Type B pancreatic cell (in vitro differentiated cells): ENCODE data around the gene TTC16. TPM values are rescaled to one million over a fixed set of nuclear protein-coding genes. Genes with fewer than 3 reads are reported as not detected.

Experiments
- DNase-seq: peaks from one replicate; pipeline ENCODE4 v3.0.0; 2021; ENCODE audit warnings: mixed read lengths; ENCODE audit not compliant: unreplicated experiment; ENCODE audit errors: extremely low spot score
- H3K27ac Mint-ChIP-seq: 2 replicates; pipeline ENCODE4 v1.8.0; 2021; ENCODE audit warnings: mild to moderate bottlenecking, mixed read lengths
- H3K27me3 Mint-ChIP-seq: 2 replicates; pipeline ENCODE4 v1.8.0; 2021; ENCODE audit warnings: mixed read lengths
- H3K36me3 Mint-ChIP-seq: 2 replicates; pipeline ENCODE4 v1.8.0; 2021; ENCODE audit warnings: mixed read lengths
- H3K4me1 Mint-ChIP-seq: one replicate; pipeline ENCODE4 v1.8.0; 2021; ENCODE audit warnings: mixed read lengths; ENCODE audit not compliant: unreplicated experiment
- H3K4me3 Mint-ChIP-seq: 2 replicates; pipeline ENCODE4 v1.8.0; 2021; ENCODE audit warnings: mild to moderate bottlenecking, mixed read lengths
- H3K9me3 Mint-ChIP-seq: 2 replicates; pipeline ENCODE4 v1.8.0; 2021; ENCODE audit warnings: mixed read lengths
- CTCF ChIP-seq: fragments of 200-600 bp; sonication (generic); conservative IDR thresholded peaks from 2 replicates; pipeline ENCODE4 v1.5.0; 2021; ENCODE audit warnings: antibody characterized with exemption, mild to moderate bottlenecking
- total RNA-seq: library from RNA; stranded (reverse); gene quantifications from 2 replicates; pipeline ENCODE4 v1.2.1, GENCODE V29; 2021; ENCODE audit warnings: low replicate concordance

TTC16 gene
- total RNA-seq, 1 donor from 2014 or later: 0.10 TPM

- DNase-seq: no peak
- Mint-ChIP-seq H3K27ac (peak overlapping the region; percentile 39), H3K9me3 (no peaks in the 10 kb centered on the region), H3K36me3 (no peaks in the 10 kb centered on the region), H3K4me3 (peak overlapping the region; percentile 31), H3K27me3 (peaks cover 3% of the 10 kb centered on the region), H3K4me1 (peaks cover 15% of the 10 kb centered on the region)
- TF ChIP-seq CTCF: no peak
These were observed 4.0 kb upstream of the TTC16 start for GRCh38 chr9:127711831-127712274.

GRCh38 chr9:127712371-127712770 lies 3.5 kb upstream of the TTC16 start:
- Mint-ChIP-seq H3K27me3 (peaks cover 3% of the 10 kb centered on the region), H3K4me1 (peaks cover 13% of the 10 kb centered on the region), H3K36me3 (no peaks in the 10 kb centered on the region), H3K27ac (no peak overlapping the region), H3K4me3 (no peak overlapping the region), H3K9me3 (no peaks in the 10 kb centered on the region)
- no peak for DNase-seq
- TF ChIP-seq CTCF: no peak

- no peaks in the 10 kb centered on the region for H3K9me3 Mint-ChIP-seq
- H3K4me3 Mint-ChIP-seq: no peak overlapping the region
- peaks cover 3% of the 10 kb centered on the region for H3K27me3 Mint-ChIP-seq
- no peak for DNase-seq
- TF ChIP-seq CTCF: no peak
- no peak overlapping the region for H3K27ac Mint-ChIP-seq
- peaks cover 13% of the 10 kb centered on the region for H3K4me1 Mint-ChIP-seq
- no peaks in the 10 kb centered on the region for H3K36me3 Mint-ChIP-seq
These were observed 3.0 kb upstream of the TTC16 start for GRCh38 chr9:127712867-127713266.

GRCh38 chr9:127714020-127714750 lies 1.7 kb upstream of the TTC16 start:
- peaks cover 3% of the 10 kb centered on the region for H3K27me3 Mint-ChIP-seq
- DNase-seq: no peak
- peak overlapping the region; percentile 83 for H3K4me3 Mint-ChIP-seq
- H3K4me1 Mint-ChIP-seq: peaks cover 13% of the 10 kb centered on the region
- no peaks in the 10 kb centered on the region for H3K9me3 Mint-ChIP-seq
- no peak for TF ChIP-seq CTCF
- no peaks in the 10 kb centered on the region for H3K36me3 Mint-ChIP-seq
- no peak overlapping the region for H3K27ac Mint-ChIP-seq

GRCh38 chr9:127714951-127715469 lies 869 bp upstream of the TTC16 start:
- no peaks in the 10 kb centered on the region for H3K9me3 Mint-ChIP-seq
- H3K27ac Mint-ChIP-seq: peak overlapping the region; percentile 95
- no peak for DNase-seq
- peaks cover 13% of the 10 kb centered on the region for H3K4me1 Mint-ChIP-seq
- peaks cover 6% of the 10 kb centered on the region for H3K27me3 Mint-ChIP-seq
- peak overlapping the region; percentile 99 for H3K4me3 Mint-ChIP-seq
- no peak for TF ChIP-seq CTCF
- H3K36me3 Mint-ChIP-seq: no peaks in the 10 kb centered on the region
